Measurements from ENCODE around the gene RPS5.
"Not testable (repeated sequence)": the region's sequence is repeated elsewhere in the genome, so short reads cannot be mapped to it uniquely, and the experiment has no call there.

RPS5 gene

GRCh38 chr19:58366585-58367430 lies 20.3 kb upstream of the RPS5 start:
- TF ChIP-seq CTCF (IDR thresholded peaks at IDR 0.05; ENCODE audit: insufficient read depth, low read length, missing control alignments) = no peak

DNA sequence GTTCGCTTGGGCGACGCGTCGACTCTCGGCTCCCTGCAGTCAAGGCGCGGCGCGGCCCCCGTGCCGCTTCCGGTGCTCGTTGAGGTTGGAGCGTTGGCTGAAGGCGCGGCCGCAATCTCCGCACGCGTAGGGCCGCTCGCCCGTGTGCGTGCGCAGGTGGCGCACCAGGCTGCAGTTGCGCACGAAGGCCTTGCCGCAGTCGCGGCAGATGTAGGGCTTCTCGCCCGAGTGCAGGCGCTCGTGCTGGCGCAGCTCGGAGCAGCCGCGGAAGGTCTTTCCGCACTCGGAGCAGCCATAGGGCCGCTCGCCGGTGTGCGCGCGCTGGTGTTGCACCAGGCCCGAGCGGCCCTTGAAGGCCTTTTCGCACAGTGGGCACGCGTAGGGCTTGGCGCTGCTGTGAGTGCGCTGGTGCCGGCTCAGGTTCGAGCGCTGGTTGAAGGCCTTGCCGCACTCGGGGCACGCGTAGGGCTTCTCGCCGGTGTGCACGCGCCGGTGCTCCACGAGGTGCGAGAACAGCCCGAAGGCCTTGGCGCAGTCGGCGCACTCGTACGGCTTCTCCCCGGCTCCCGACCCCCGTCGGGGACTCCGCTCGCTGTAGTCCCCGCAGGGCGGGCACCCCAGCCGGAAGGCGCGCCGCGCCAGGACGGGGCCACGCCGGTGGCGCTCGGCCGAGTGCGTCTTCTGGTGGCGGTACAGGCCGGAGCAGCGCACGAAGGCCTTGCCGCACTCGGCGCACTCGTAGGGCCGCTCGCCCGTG lies 19.2 kb upstream of the RPS5 start:
- CTCF ChIA-PET = no interaction called here
- POLR2A ChIA-PET = no interaction called here
- no peak for TF ChIP-seq CTCF (IDR thresholded peaks at IDR 0.05; ENCODE audit: insufficient read depth, low read length, missing control alignments)
- no peak for DNase-seq (ENCODE audit: low read depth, low spot score)
- no peak overlapping the region for H3K4me3 ChIP-seq (ENCODE audit: low read depth, low read length)

More at GRCh38 chr19:58366585-58367430, 20.3 kb upstream of the RPS5 start:
- no peak overlapping the region for H3K4me3 ChIP-seq (ENCODE audit: low read depth, low read length)
- POLR2A ChIA-PET = no interaction called here
- DNase-seq (ENCODE audit: low read depth, low spot score) = no peak
- CTCF ChIA-PET = no interaction called here

DNA sequence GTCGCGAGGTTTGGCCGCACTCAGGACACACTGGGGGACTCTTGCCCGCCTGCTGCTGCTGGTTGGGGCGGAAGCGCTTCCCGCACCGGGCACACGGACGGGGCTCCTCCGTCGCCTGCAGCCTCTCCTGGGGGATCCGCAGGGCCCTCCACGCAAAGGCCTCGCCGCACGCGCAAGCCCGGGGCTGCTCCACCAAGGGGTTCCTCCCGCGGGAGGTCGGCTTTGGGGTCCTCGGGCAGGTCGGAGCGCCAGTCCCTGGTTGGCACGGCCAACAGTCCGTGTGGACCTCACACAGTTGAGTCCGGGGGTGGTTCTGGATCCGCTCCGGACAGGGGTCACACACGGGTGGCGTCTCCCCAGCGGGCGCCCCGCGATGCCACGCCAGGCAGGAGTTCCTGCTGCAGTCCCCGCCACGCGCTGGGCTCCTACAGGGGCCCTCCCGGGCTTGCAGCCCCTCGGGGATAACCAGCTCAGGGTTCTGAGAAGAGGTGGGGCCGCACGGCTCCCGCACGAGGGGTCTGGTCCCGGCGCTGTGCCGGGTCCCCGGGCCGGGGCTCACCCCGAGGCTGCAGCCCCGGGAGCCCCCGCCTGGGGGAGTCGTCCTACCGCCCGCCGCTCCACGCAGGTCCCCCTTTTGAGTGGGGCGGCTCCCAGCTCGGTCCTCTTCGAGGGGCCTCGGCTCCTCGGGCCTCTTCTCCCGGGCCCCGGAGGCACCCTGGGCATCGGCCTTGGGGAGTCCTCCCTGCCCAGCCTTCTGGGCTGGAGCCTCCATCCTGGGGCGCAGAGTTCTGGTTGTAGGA lies 18.3 kb upstream of the RPS5 start:
- no peak overlapping the region for H3K4me3 ChIP-seq (ENCODE audit: low read depth, low read length)
- DNase-seq (ENCODE audit: low read depth, low spot score) = no peak
- CTCF ChIA-PET = no interaction called here
- POLR2A ChIA-PET = interaction anchor here (1.0 kb wide), 1 partner anchor 11 kb away, joined by 3 read pairs; no protein-coding TSS in a partner anchor
- no peak for TF ChIP-seq CTCF (IDR thresholded peaks at IDR 0.05; ENCODE audit: insufficient read depth, low read length, missing control alignments)

DNA sequence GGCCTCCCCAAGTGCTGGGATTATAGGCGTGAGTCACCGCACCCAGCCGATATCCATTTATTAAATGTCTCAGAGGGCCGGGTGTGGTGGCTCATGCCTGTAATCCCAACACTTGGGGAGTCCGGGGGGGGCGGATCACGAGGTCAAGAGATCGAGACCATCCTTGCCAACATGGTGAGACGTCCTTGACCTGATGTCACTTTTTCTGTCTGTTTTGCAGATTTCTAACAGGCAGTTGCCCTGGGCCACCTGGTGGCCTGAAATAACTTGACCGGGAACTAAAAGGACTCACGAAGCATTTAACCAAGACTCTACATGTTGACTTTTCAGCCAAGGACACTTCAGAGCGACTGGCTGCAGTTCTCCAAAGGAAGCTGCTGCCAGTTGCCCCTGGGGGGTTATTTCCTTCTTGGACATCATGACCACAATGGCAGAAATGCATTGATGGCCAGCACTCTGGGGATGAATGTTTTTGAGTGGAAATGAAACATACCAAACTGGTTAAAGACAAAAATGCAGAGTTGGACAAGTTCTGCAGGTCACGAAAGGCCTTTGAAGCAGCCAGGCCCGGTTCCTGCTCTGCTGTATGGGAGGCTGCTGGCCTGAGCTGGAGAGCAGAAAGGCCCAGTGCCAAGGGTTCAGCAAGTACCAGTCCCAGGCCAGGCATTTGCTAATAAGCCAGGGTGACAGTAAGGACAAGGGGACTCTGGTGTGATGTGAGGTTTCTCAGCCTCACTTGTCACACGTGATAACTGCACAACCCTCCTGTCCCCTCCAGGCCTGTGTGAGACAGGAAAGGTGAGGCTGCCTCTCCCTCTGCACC lies 14.5 kb upstream of the RPS5 start:
- POLR2A ChIA-PET = no interaction called here
- no peak for TF ChIP-seq CTCF (IDR thresholded peaks at IDR 0.05; ENCODE audit: insufficient read depth, low read length, missing control alignments)
- no peak overlapping the region for H3K4me3 ChIP-seq (ENCODE audit: low read depth, low read length)
- no peak for DNase-seq (ENCODE audit: low read depth, low spot score)
- CTCF ChIA-PET = no interaction called here

- POLR2A ChIA-PET = interaction anchor here (0.9 kb wide), 1 partner anchor 11 kb away, joined by 3 read pairs; the partner anchor contains the start of gene ZNF497
- CTCF ChIA-PET = interaction anchor here (0.7 to 1.4 kb wide), 2 partner anchors 10 to 12 kb away, joined by 3 to 7 read pairs; partner anchors contain the start of gene ZNF497
- DNase-seq (ENCODE audit: low read depth, low spot score) = no peak
- no peak overlapping the region for H3K4me3 ChIP-seq (ENCODE audit: low read depth, low read length)
- TF ChIP-seq CTCF (IDR thresholded peaks at IDR 0.05; ENCODE audit: insufficient read depth, low read length, missing control alignments) = no peak
Measured at GRCh38 chr19:58374200-58374599, 12.9 kb upstream of the RPS5 start.

DNA sequence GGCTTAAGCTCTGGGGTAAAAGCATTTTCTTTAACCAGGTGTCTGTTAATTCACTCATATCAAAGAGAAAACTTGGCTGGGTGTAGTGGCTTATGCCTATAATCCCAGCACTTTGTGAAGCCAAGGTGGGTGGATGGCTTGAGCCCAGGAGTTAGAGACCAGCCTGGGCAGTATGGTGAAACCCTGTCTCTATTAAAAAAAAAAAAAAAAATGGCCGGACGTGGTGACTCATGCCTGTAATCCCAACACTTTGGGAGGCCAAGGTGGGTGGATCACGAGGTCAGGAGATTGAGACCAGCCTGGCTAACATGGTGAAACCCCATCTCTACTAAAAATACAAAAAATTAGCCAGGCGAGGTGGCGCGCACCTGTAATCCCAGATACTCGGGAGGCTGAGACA lies 10.3 kb upstream of the RPS5 start:
- POLR2A ChIA-PET; DNase-seq (ENCODE audit: low read depth, low spot score); CTCF ChIA-PET; H3K4me3 ChIP-seq (ENCODE audit: low read depth, low read length): not testable (repeated sequence)

All from AG04449 (cell line).